DMS79 treated with DMSO at 0.1 percent for 48 hours (cell line): ENCODE data around the gene TGFBR2.

Experiments used
- DNase-seq: peaks from one replicate; lab custom pipeline; 2025; lab: John Stamatoyannopoulos, UW

The TGFBR2 gene

GRCh38 chr3:30719536-30719935 is 113.1 kb downstream of the TGFBR2 start:
- DNase-seq = no peak

- no peak for DNase-seq
These were observed 114.3 kb downstream of the TGFBR2 start for GRCh38 chr3:30720586-30721313.

DNA sequence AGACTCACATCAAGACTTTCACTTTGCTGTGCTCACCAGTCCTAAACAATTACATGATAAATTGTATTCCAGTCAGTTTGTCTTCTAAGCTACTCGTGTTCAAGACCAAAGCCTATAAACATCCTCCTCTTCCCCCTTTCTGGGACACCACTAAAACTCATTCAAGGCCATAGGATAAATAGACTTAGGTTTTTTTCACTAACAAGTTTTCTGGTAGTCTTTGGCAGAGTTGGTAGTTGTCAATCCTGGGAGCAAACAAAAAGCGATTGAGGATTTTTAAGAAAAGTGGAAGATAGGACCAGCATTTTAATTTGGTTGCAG is 114.9 kb downstream of the TGFBR2 start:
- DNase-seq = no peak

GRCh38 chr3:30723211-30723610 is 116.8 kb downstream of the TGFBR2 start:
- DNase-seq = no peak

DNA sequence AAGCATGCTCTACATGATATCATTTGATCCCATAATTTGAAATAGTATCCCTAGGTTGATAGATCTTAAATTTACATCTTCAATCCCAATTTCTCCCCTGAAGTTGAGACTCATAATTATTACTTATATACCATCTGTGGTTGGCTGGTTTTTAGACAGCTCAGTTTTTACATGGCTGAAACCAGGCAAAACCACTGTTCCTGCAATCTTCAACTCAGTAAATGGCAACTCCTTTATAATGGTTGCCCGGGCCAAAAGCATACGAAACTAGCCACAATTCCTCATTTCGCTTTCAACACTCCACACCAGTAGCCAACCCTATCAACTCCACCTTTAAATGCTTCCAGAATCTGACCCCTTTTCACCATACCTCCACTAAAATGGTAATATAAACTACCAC is 118.5 kb downstream of the TGFBR2 start:
- DNase-seq = no peak

DNA sequence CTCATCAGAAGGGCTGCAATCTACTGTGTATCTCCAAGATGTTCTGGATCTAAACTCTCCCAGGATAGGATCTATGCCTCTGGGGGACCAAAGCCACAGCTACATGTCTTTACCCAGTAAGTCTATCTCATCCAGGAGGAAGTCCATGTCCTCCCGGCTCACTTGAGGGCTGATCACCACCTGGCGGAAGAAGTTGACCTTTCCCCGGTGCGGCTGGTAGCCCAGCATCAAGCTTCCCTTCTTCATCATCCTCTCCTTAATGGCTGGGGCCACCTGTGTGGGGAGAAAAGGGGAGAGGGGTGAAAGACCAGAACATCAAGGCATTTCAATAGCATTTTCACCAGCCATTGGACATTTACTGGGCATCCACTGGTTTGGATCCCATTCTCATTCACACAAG is 121.7 kb downstream of the TGFBR2 start:
- no peak for DNase-seq

DNA sequence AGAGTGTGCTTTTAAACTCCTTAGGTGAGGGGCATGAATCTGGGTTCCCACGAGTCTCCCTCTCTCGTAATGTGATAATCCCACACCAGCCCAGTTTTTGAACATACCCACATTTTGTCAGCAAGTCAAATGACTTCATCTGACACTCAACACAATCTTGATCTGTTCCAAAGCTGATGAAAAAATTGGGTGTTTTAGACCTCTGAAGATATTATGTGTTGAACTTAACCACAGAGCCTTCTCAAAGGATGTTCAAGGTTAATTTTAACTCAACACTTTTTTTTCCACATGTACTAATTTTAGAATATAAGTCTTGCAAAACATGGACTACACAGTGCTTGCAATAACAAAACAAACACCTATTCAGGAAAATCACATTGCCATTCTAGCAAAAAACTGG is 123.1 kb downstream of the TGFBR2 start:
- no peak for DNase-seq

- no peak for DNase-seq
These were observed 123.5 kb downstream of the TGFBR2 start for GRCh38 chr3:30729936-30730335.

- DNase-seq = no peak
These were observed 124.6 kb downstream of the TGFBR2 start for GRCh38 chr3:30730967-30731366.

- DNase-seq = no peak
These were observed 126.8 kb downstream of the TGFBR2 start for GRCh38 chr3:30733209-30733608.

DNA sequence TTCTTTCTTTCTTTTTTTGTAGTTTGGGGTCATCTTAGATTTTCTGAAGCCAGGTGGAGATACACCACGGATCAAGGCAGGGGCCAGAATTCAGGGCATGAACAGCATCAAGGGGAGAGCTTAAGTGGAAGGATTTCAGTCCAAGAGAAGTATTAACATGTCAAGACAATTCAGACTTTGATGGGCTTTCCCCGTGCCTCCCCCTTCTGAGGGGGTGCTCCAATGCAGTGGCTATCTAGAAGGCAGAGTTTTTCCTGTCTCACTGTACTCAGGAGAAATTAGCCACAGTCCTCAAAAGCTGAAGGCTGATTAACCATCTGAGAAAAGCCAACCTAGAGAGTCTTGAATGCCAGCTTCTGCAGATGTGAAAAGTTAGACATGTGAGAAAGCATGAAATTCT is 127.3 kb downstream of the TGFBR2 start:
- no peak for DNase-seq

- DNase-seq = no peak
These were observed 131.5 kb downstream of the TGFBR2 start for GRCh38 chr3:30737743-30738499.

- DNase-seq = no peak
These were observed 132.2 kb downstream of the TGFBR2 start for GRCh38 chr3:30738605-30739004.

- no peak for DNase-seq
These were observed 135.5 kb downstream of the TGFBR2 start for GRCh38 chr3:30741889-30742288.

GRCh38 chr3:30742796-30743619 is 136.6 kb downstream of the TGFBR2 start:
- no peak for DNase-seq
